SU-DHL-6 (cell line): ENCODE data around the gene RBMY1J.
"Not testable (repeated sequence)": the region's sequence is repeated elsewhere in the genome, so short reads cannot be mapped to it uniquely, and the experiment has no call there.

ENCODE experiments used
- EZH2phosphoT487 ChIP-seq: fragments of 200-600 bp; sonication (generic), shearing (Covaris generic); conservative IDR thresholded peaks from 2 replicates; pipeline ENCODE4 v1.6.1; 2018; ENCODE audit warnings: mild to moderate bottlenecking, antibody characterized with exemption, low read length, moderate library complexity, mixed read lengths
- TF ChIP-seq, protein P1 (sequence below): fragments of 200-600 bp; sonication (generic); IDR thresholded peaks from one replicate; pipeline ENCODE4 v1.5.1; 2017; ENCODE audit warnings: antibody characterized with exemption, mild to moderate bottlenecking, low read length, moderate library complexity; ENCODE audit not compliant: insufficient read depth, poor library complexity, severe bottlenecking

DNA sequence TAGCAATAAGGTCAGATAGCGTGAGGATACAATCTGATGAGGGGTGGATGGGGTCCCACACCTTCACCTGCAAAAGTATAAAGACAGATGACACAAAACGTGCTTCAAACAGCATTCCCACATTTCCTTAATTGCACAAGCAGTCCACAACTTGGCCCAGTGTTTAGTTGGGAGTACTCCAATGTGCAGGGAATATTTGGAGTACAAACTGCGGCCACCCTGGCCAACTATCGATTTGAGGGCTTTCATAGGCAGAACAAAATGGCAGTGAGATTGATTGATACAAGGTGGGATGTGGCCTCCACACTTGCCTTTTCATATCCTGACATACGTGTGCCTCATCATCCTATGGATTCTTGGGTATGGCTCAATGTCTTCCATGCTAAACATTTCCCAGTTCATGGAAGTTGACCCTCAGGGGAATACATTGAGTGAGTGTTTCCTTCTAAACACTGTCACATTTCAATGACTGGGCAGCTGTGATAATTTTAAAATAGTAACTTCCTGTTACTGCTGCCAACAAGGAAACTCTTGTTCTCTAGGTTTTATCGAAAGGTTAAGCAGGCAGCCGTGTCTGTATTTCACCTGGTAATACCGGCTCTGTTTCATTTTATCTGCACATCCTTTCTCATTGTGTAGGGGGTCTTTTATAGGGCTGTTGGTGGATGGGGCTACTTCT is 41.6 kb downstream of the RBMY1J start:
- TF ChIP-seq EZH2phosphoT487 = not testable (repeated sequence)
- TF ChIP-seq, protein P1, sequence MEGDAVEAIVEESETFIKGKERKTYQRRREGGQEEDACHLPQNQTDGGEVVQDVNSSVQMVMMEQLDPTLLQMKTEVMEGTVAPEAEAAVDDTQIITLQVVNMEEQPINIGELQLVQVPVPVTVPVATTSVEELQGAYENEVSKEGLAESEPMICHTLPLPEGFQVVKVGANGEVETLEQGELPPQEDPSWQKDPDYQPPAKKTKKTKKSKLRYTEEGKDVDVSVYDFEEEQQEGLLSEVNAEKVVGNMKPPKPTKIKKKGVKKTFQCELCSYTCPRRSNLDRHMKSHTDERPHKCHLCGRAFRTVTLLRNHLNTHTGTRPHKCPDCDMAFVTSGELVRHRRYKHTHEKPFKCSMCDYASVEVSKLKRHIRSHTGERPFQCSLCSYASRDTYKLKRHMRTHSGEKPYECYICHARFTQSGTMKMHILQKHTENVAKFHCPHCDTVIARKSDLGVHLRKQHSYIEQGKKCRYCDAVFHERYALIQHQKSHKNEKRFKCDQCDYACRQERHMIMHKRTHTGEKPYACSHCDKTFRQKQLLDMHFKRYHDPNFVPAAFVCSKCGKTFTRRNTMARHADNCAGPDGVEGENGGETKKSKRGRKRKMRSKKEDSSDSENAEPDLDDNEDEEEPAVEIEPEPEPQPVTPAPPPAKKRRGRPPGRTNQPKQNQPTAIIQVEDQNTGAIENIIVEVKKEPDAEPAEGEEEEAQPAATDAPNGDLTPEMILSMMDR = not testable (repeated sequence)
